Adrenal gland (tissue), 5 donors: ENCODE data around the gene CD44.

Experiments used
- CTCF ChIP-seq, 6 experiments: fragments of 450-650 bp in 4 of 6; fragments of 200-600 bp in 2 of 6; sonication (generic) in 1 of 6; IDR thresholded peaks; 1 replicate in 5 of 6; 2 replicates in 1 of 6; pipeline versions ENCODE4 v1.5.1 to v1.8.0; 2016 to 2021; ENCODE audit warnings: antibody characterized with exemption in 6 of 6, mild to moderate bottlenecking in 2 of 6, moderate library complexity in 1 of 6
- POLR2A ChIP-seq, 2 donors: fragments of 450-650 bp; IDR thresholded peaks; one replicate each; pipeline ENCODE4 v1.6.1; 2017; ENCODE audit warnings: antibody characterized with exemption in 2 of 2, mild to moderate bottlenecking in 2 of 2, moderate library complexity in 1 of 2
- donor health status: DM: no; HTN: no; CAD: no.

- TF ChIP-seq POLR2A (IDR thresholded peaks at IDR 0.05) (no peak), CTCF (IDR thresholded peaks at IDR 0.05) (no peak)
Observed at GRCh38 chr11:35173616-35174566, 34.9 kb downstream of the CD44 start.
